ENCODE measurements around the gene RSAD2.

RSAD2 gene

GRCh38 chr2:6841537-6842287, 35.9 kb upstream of the RSAD2 start:
- Histone ChIP-seq H3K27ac (no peak overlapping the region), H3K9me3 (ENCODE audit: low read depth, low read length) (peaks cover 17% of the 10 kb centered on the region; the same call in 1 of the 2 replicates), H3K9ac (ENCODE audit: insufficient read length) (no peak overlapping the region), H3K36me3 (ENCODE audit: insufficient read depth, low read length) (no peaks in the 10 kb centered on the region), H3K4me3 (no peak overlapping the region)
- DNase-seq (ENCODE audit: low read depth, low spot score) = no peak
- TF ChIP-seq EZH2 (IDR thresholded peaks at IDR 0.05) (no peak), POLR2AphosphoS5 (IDR thresholded peaks at IDR 0.05; ENCODE audit: borderline replicate concordance, low read depth, low read length) (no peak), FOXP2 (optimal IDR thresholded peaks at IDR 0.05; ENCODE audit: control extremely low read depth, extremely low read length, insufficient read depth) (no peak)

- peaks cover 17% of the 10 kb centered on the region; the same call in 1 of the 2 replicates for H3K9me3 ChIP-seq (ENCODE audit: low read depth, low read length)
- H3K36me3 ChIP-seq (ENCODE audit: insufficient read depth, low read length) = peaks cover 5% of the 10 kb centered on the region; the same call in 1 of the 2 replicates
- no peak for DNase-seq (ENCODE audit: low read depth, low spot score)
- no peak overlapping the region for H3K27ac ChIP-seq
- no peak overlapping the region for H3K4me3 ChIP-seq
- TF ChIP-seq POLR2AphosphoS5 (IDR thresholded peaks at IDR 0.05; ENCODE audit: borderline replicate concordance, low read depth, low read length) (no peak), FOXP2 (optimal IDR thresholded peaks at IDR 0.05; ENCODE audit: control extremely low read depth, extremely low read length, insufficient read depth) (no peak), EZH2 (IDR thresholded peaks at IDR 0.05) (no peak)
- H3K9ac ChIP-seq (ENCODE audit: insufficient read length) = no peak overlapping the region
Measured at GRCh38 chr2:6845312-6845711, 32.3 kb upstream of the RSAD2 start.

- H3K9me3 ChIP-seq (ENCODE audit: low read depth, low read length) = peaks cover 17% of the 10 kb centered on the region; the same call in 1 of the 2 replicates
- no peak for DNase-seq (ENCODE audit: low read depth, low spot score)
- H3K36me3 ChIP-seq (ENCODE audit: insufficient read depth, low read length) = peaks cover 9% of the 10 kb centered on the region
- H3K4me3 ChIP-seq = no peak overlapping the region
- no peak overlapping the region for H3K9ac ChIP-seq (ENCODE audit: insufficient read length)
- H3K27ac ChIP-seq = no peak overlapping the region
- TF ChIP-seq FOXP2 (optimal IDR thresholded peaks at IDR 0.05; ENCODE audit: control extremely low read depth, extremely low read length, insufficient read depth) = no peak
- no peak for TF ChIP-seq EZH2 (IDR thresholded peaks at IDR 0.05)
- no peak for TF ChIP-seq POLR2AphosphoS5 (IDR thresholded peaks at IDR 0.05; ENCODE audit: borderline replicate concordance, low read depth, low read length)
Measured at GRCh38 chr2:6845903-6846302, 31.7 kb upstream of the RSAD2 start.

- TF ChIP-seq POLR2AphosphoS5 (IDR thresholded peaks at IDR 0.05; ENCODE audit: borderline replicate concordance, low read depth, low read length) (no peak), FOXP2 (optimal IDR thresholded peaks at IDR 0.05; ENCODE audit: control extremely low read depth, extremely low read length, insufficient read depth) (no peak), EZH2 (IDR thresholded peaks at IDR 0.05) (no peak)
- Histone ChIP-seq H3K36me3 (ENCODE audit: insufficient read depth, low read length) (peaks cover 15% of the 10 kb centered on the region), H3K9ac (ENCODE audit: insufficient read length) (no peak overlapping the region), H3K27ac (no peak overlapping the region), H3K9me3 (ENCODE audit: low read depth, low read length) (peaks cover 17% of the 10 kb centered on the region; the same call in 1 of the 2 replicates), H3K4me3 (no peak overlapping the region)
- no peak for DNase-seq (ENCODE audit: low read depth, low spot score)
Measured at GRCh38 chr2:6846540-6846939, 31.0 kb upstream of the RSAD2 start.

- no peak overlapping the region for H3K4me3 ChIP-seq
- peaks cover 17% of the 10 kb centered on the region; the same call in 1 of the 2 replicates for H3K9me3 ChIP-seq (ENCODE audit: low read depth, low read length)
- H3K27ac ChIP-seq = no peak overlapping the region
- TF ChIP-seq FOXP2 (optimal IDR thresholded peaks at IDR 0.05; ENCODE audit: control extremely low read depth, extremely low read length, insufficient read depth) (no peak), EZH2 (IDR thresholded peaks at IDR 0.05) (no peak), POLR2AphosphoS5 (IDR thresholded peaks at IDR 0.05; ENCODE audit: borderline replicate concordance, low read depth, low read length) (no peak)
- no peak overlapping the region for H3K9ac ChIP-seq (ENCODE audit: insufficient read length)
- no peak for DNase-seq (ENCODE audit: low read depth, low spot score)
- H3K36me3 ChIP-seq (ENCODE audit: insufficient read depth, low read length) = peaks cover 15% of the 10 kb centered on the region
Measured at GRCh38 chr2:6846967-6847681, 30.5 kb upstream of the RSAD2 start.

GRCh38 chr2:6852195-6852594, 25.4 kb upstream of the RSAD2 start:
- Histone ChIP-seq H3K27ac (no peak overlapping the region), H3K9me3 (ENCODE audit: low read depth, low read length) (no peaks in the 10 kb centered on the region; the same call in 1 of the 2 replicates), H3K36me3 (ENCODE audit: insufficient read depth, low read length) (peaks cover 17% of the 10 kb centered on the region), H3K9ac (ENCODE audit: insufficient read length) (no peak overlapping the region), H3K4me3 (no peak overlapping the region)
- no peak for DNase-seq (ENCODE audit: low read depth, low spot score)
- TF ChIP-seq FOXP2 (optimal IDR thresholded peaks at IDR 0.05; ENCODE audit: control extremely low read depth, extremely low read length, insufficient read depth) (no peak), EZH2 (IDR thresholded peaks at IDR 0.05) (no peak), POLR2AphosphoS5 (IDR thresholded peaks at IDR 0.05; ENCODE audit: borderline replicate concordance, low read depth, low read length) (no peak)

GRCh38 chr2:6854416-6854815, 23.2 kb upstream of the RSAD2 start:
- H3K36me3 ChIP-seq (ENCODE audit: insufficient read depth, low read length) = peaks cover 18% of the 10 kb centered on the region
- no peak overlapping the region for H3K4me3 ChIP-seq
- no peak overlapping the region for H3K27ac ChIP-seq
- no peak overlapping the region for H3K9ac ChIP-seq (ENCODE audit: insufficient read length)
- no peak for TF ChIP-seq POLR2AphosphoS5 (IDR thresholded peaks at IDR 0.05; ENCODE audit: borderline replicate concordance, low read depth, low read length)
- TF ChIP-seq EZH2 (IDR thresholded peaks at IDR 0.05) = no peak
- TF ChIP-seq FOXP2 (optimal IDR thresholded peaks at IDR 0.05; ENCODE audit: control extremely low read depth, extremely low read length, insufficient read depth) = no peak
- no peak for DNase-seq (ENCODE audit: low read depth, low spot score)
- H3K9me3 ChIP-seq (ENCODE audit: low read depth, low read length) = no peaks in the 10 kb centered on the region

GRCh38 chr2:6855860-6856547, 21.6 kb upstream of the RSAD2 start:
- Histone ChIP-seq H3K4me3 (no peak overlapping the region), H3K9ac (ENCODE audit: insufficient read length) (no peak overlapping the region), H3K36me3 (ENCODE audit: insufficient read depth, low read length) (peaks cover 25% of the 10 kb centered on the region), H3K27ac (no peak overlapping the region), H3K9me3 (ENCODE audit: low read depth, low read length) (no peaks in the 10 kb centered on the region)
- no peak for DNase-seq (ENCODE audit: low read depth, low spot score)
- TF ChIP-seq POLR2AphosphoS5 (IDR thresholded peaks at IDR 0.05; ENCODE audit: borderline replicate concordance, low read depth, low read length) (no peak), FOXP2 (optimal IDR thresholded peaks at IDR 0.05; ENCODE audit: control extremely low read depth, extremely low read length, insufficient read depth) (no peak), EZH2 (IDR thresholded peaks at IDR 0.05) (no peak)
